SH-SY5Y (cell line): ENCODE data around the gene ZNF521.

Source experiments
- GATA2 ChIP-seq: IDR thresholded peaks from 2 replicates; pipeline ENCODE4 v1.6.1; 2011; ENCODE audit warnings: mild to moderate bottlenecking, low read depth, low read length
- GATA3 ChIP-seq: IDR thresholded peaks from 2 replicates; pipeline ENCODE4 v1.6.1; 2011; ENCODE audit warnings: low read depth, mild to moderate bottlenecking, low read length, moderate library complexity

GRCh38 chr18:25262920-25263319, 89.0 kb downstream of the ZNF521 start:
- TF ChIP-seq GATA2 (no peak), GATA3 (no peak)
